B cell (primary cell): ENCODE measurements around the gene THAP5. TPM values are rescaled to one million over a fixed set of nuclear protein-coding genes. Genes with fewer than 3 reads are reported as not detected.
"Not testable (repeated sequence)": the region's sequence is repeated elsewhere in the genome, so short reads cannot be mapped to it uniquely, and the experiment has no call there.

ENCODE experiments used
- ATAC-seq: fragments of 200-7000 bp; cut with Tn5 transposase; one replicate; pipeline ENCODE4 v1.10.0; 2021; ENCODE audit warnings: low read depth, mild to moderate bottlenecking, moderate number of reproducible peaks, moderate library complexity
- CTCF ChIA-PET: fragments of 350-600 bp; sonication (Branson Sonifier 250); formaldehyde crosslinking; loops from one replicate; lab custom pipeline; 2021; ENCODE audit warnings: antibody characterized with exemption, inconsistent platforms; lab: Charles Lee
- POLR2A ChIA-PET: fragments of 350-600 bp; sonication (Branson Sonifier 250); formaldehyde crosslinking; loops from one replicate; lab custom pipeline; 2021; ENCODE audit warnings: antibody characterized with exemption; lab: Charles Lee
- DNase-seq: peaks from one replicate; pipeline ENCODE4 v3.0.0; 2013
- H2AFZ ChIP-seq: 2 replicates; pipeline ENCODE4 v1.6.1; 2012; ENCODE audit warnings: mild to moderate bottlenecking, low read depth, low read length; ENCODE audit not compliant: insufficient read depth, poor library complexity, severe bottlenecking
- H3K27ac ChIP-seq, 2 donors: 1 replicate in 1 of 2; 2 replicates in 1 of 2; pipeline ENCODE4 v1.5.1; 2012 to 2013; ENCODE audit warnings: low read length in 2 of 2, mild to moderate bottlenecking in 2 of 2, moderate library complexity in 1 of 2
- H3K27me3 ChIP-seq, 4 experiments: fragments of 200-600 bp in 1 of 4; sonication (generic) in 1 of 4; replicated peaks in 1 of 4; 1 replicate in 2 of 4; 2 replicates in 2 of 4; pipeline versions ENCODE4 v1.6.1 to v1.7.0; 2013 to 2016; ENCODE audit warnings: low read length in 3 of 4, mild to moderate bottlenecking in 2 of 4, mixed read lengths in 1 of 4, moderate library complexity in 1 of 4; ENCODE audit not compliant: insufficient read depth in 4 of 4, control insufficient read depth in 3 of 4; ENCODE audit errors: control extremely low read depth in 1 of 4
- H3K36me3 ChIP-seq, 2 experiments: replicated peaks in 1 of 2; 1 replicate in 1 of 2; 2 replicates in 1 of 2; pipeline versions ENCODE4 v1.6.1 to v1.7.1; 2013; ENCODE audit warnings: low read length in 1 of 2; ENCODE audit not compliant: insufficient read depth in 2 of 2, control insufficient read depth in 1 of 2; ENCODE audit errors: control extremely low read depth in 1 of 2, extremely low read depth in 1 of 2
- H3K4me1 ChIP-seq, 2 donors: fragments of 200-600 bp in 1 of 2; sonication (generic) in 1 of 2; 1 replicate in 1 of 2; 2 replicates in 1 of 2; pipeline versions ENCODE4 v1.5.1 to v1.6.1; 2013 to 2017; ENCODE audit warnings: low read length in 2 of 2; ENCODE audit not compliant: control insufficient read depth in 2 of 2, insufficient read depth in 2 of 2
- H3K4me2 ChIP-seq: replicated peaks from 2 replicates; pipeline ENCODE3; 2012; ENCODE audit warnings: mild to moderate bottlenecking, low read depth, low read length; ENCODE audit not compliant: poor library complexity, severe bottlenecking
- H3K4me3 ChIP-seq, 5 experiments: fragments of 200-600 bp in 1 of 5; sonication (generic) in 1 of 5; 1 replicate in 3 of 5; 2 replicates in 2 of 5; pipeline versions ENCODE4 v1.5.1 to v1.7.0; 2011 to 2016; ENCODE audit warnings: low read length in 4 of 5, mild to moderate bottlenecking in 4 of 5, low read depth in 2 of 5, control low read depth in 1 of 5, moderate library complexity in 1 of 5; ENCODE audit not compliant: insufficient read depth in 1 of 5; ENCODE audit errors: control extremely low read depth in 1 of 5, extremely low read depth in 1 of 5
- H3K79me2 ChIP-seq: fragments of 200-600 bp; sonication (generic); one replicate; pipeline ENCODE4 v1.6.0; 2016; ENCODE audit warnings: low read length; ENCODE audit not compliant: control insufficient read depth, insufficient read depth
- H3K9ac ChIP-seq: fragments of 200-600 bp; sonication (generic); 2 replicates; pipeline ENCODE4 v1.6.1; 2017; ENCODE audit warnings: mild to moderate bottlenecking, low read length, moderate library complexity
- H3K9me3 ChIP-seq, 3 donors: one replicate each; pipeline versions ENCODE4 v1.6.1 to v1.7.1; 2013; ENCODE audit warnings: low read length in 2 of 3; ENCODE audit not compliant: control insufficient read depth in 2 of 3, insufficient read depth in 1 of 3; ENCODE audit errors: control extremely low read depth in 1 of 3
- H4K20me1 ChIP-seq: 2 replicates; pipeline ENCODE4 v1.6.0; 2012; ENCODE audit warnings: mild to moderate bottlenecking, low read length; ENCODE audit not compliant: insufficient read depth, control insufficient read depth, poor library complexity, severe bottlenecking
- H3K27ac Mint-ChIP-seq: one replicate; pipeline ENCODE4 v1.8.0; 2021; ENCODE audit warnings: mixed read lengths
- H3K27me3 Mint-ChIP-seq: one replicate; pipeline ENCODE4 v1.8.0; 2021; ENCODE audit warnings: mixed read lengths
- H3K4me1 Mint-ChIP-seq: one replicate; pipeline ENCODE4 v1.8.0; 2021; ENCODE audit warnings: mixed read lengths
- H3K4me3 Mint-ChIP-seq: one replicate; pipeline ENCODE4 v1.8.0; 2021; ENCODE audit warnings: mixed read lengths
- H3K9me3 Mint-ChIP-seq: one replicate; pipeline ENCODE4 v1.8.0; 2022; ENCODE audit warnings: mixed read lengths; ENCODE audit not compliant: insufficient read depth
- CTCF ChIP-seq: fragments of 200-600 bp; IDR thresholded peaks from one replicate; pipeline ENCODE4 v1.8.0; 2022; ENCODE audit warnings: antibody characterized with exemption, mild to moderate bottlenecking
- EZH2 ChIP-seq: IDR thresholded peaks from 2 replicates; pipeline ENCODE4 v1.6.1; 2012; ENCODE audit warnings: borderline replicate concordance, low read depth, mild to moderate bottlenecking, moderate library complexity, low read length; ENCODE audit not compliant: insufficient read depth, poor library complexity, severe bottlenecking
- WGBS: methylation state at CpG from one replicate; pipeline ENCODE4 v1.1.5; 2013; ENCODE audit warnings: missing lambda C conversion rate; ENCODE audit not compliant: insufficient coverage; 5-methylcytosine and 5-hydroxymethylcytosine counted together
- intact Hi-C: fragments of 100-400 bp; cut with micrococcal nuclease; formaldehyde crosslinking; loops from one replicate; pipeline ENCODE4 v1.10.0; 2022
- polyA plus RNA-seq: library from polyadenylated mRNA; depleted of rRNA; stranded (reverse); fragments of >200 nt; gene quantifications from 2 replicates; pipeline ENCODE4 v1.2.3, GENCODE V29; 2012
- total RNA-seq, 2 donors: library from RNA; stranded (reverse); fragments of 120-200 nt in 1 of 2; gene quantifications; 1 replicate in 1 of 2; 2 replicates in 1 of 2; pipeline versions ENCODE4 v1.2.3 to v1.2.4, GENCODE V29; 2013 to 2022

THAP5 gene
- total and polyA plus RNA-seq, 2 donors (not counting 1 experiment from before 2014, with no cell fraction given): 9.3 to 49.0 TPM

- H3K27ac Mint-ChIP-seq, H3K9ac ChIP-seq, H3K36me3 ChIP-seq, H3K9me3 ChIP-seq, POLR2A ChIA-PET, H4K20me1 ChIP-seq, ATAC-seq, DNase-seq, H3K4me3 ChIP-seq, H2AFZ ChIP-seq, H3K27me3 ChIP-seq, intact Hi-C loops, H3K27ac ChIP-seq, H3K9me3 Mint-ChIP-seq, H3K27me3 Mint-ChIP-seq, H3K4me2 ChIP-seq, H3K79me2 ChIP-seq, H3K4me3 Mint-ChIP-seq: not testable (repeated sequence)
- peaks cover 14% of the 10 kb centered on the region for H3K4me1 Mint-ChIP-seq
- WGBS: no CpG with 5 or more reads among the region's 2 CpGs
- peaks cover 13% of the 10 kb centered on the region in 2 donors for H3K4me1 ChIP-seq
- CTCF ChIA-PET: interaction anchor here (0.6 to 1.0 kb wide), 2 partner anchors 41 to 443 kb away, joined by 3 read pairs; no protein-coding TSS in a partner anchor
Measured at GRCh38 chr7:108538236-108538635, 31.3 kb downstream of the THAP5 start.

DNA sequence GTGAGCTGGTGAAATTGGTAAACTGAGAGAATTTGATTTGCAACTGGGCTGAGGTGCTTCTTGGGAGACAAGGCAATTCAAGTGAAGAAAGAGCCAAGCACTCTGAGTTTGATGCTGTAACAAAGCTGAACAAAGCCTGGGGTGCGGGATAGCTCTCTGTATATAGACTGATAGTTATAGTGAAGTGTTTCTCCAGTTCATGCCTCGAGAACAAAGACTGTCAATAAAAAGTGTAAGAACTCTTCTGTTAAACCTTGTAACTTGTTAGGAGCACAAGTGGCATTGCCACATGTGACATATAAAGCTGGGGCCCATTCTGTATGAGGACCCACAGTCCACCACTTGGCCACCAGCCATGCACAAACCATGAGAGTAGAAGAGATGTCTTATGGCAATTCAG is 32.3 kb downstream of the THAP5 start:
- ATAC-seq (no peak), DNase-seq (no peak)
- H3K36me3 ChIP-seq: no peaks in the 10 kb centered on the region
- no peak overlapping the region for H3K4me3 ChIP-seq
- POLR2A ChIA-PET: no interaction called here
- no peak overlapping the region for H3K27ac ChIP-seq
- no peak overlapping the region for H3K27ac Mint-ChIP-seq
- WGBS: 100% methylated on average over 2 of the region's 2 CpGs
- no peaks in the 10 kb centered on the region for H3K27me3 Mint-ChIP-seq
- H3K9me3 ChIP-seq: no peaks in the 10 kb centered on the region
- no peak for TF ChIP-seq CTCF
- no peak for TF ChIP-seq EZH2
- no peak overlapping the region for H2AFZ ChIP-seq
- peaks cover 13% of the 10 kb centered on the region in 2 donors for H3K4me1 ChIP-seq
- no peak overlapping the region for H3K4me2 ChIP-seq
- no peak overlapping the region for H3K4me3 Mint-ChIP-seq
- no peak overlapping the region for H3K9ac ChIP-seq
- intact Hi-C loops: no loop called here
- no peaks in the 10 kb centered on the region for H3K9me3 Mint-ChIP-seq
- H4K20me1 ChIP-seq: no peaks in the 10 kb centered on the region
- no peaks in the 10 kb centered on the region for H3K27me3 ChIP-seq
- CTCF ChIA-PET: interaction anchor here (1.4 kb wide), 1 partner anchor 16 kb away, joined by 3 read pairs; no protein-coding TSS in a partner anchor
- peaks cover 14% of the 10 kb centered on the region for H3K4me1 Mint-ChIP-seq
- H3K79me2 ChIP-seq: no peaks in the 10 kb centered on the region
